ENCODE measurements around the gene C1RL.
"Not testable (repeated sequence)": the region's sequence is repeated elsewhere in the genome, so short reads cannot be mapped to it uniquely, and the experiment has no call there.

- not testable (repeated sequence) for TF ChIP-seq CTCF, POLR2A (IDR thresholded peaks at IDR 0.05)
Measured at GRCh38 chr12:7049973-7050372, 59.0 kb downstream of the C1RL start.

Measured in thyroid gland (tissue), 4 donors.